Lower leg skin (tissue), 4 donors: Measurements from ENCODE around the gene ARSB. TPM values are rescaled to one million over a fixed set of nuclear protein-coding genes. Genes with fewer than 3 reads are reported as not detected.

Experiments used
- DNase-seq, 2 donors: peaks; one replicate each; pipeline ENCODE4 v3.0.0-alpha.2; 2019; ENCODE audit warnings: low spot score in 2 of 2
- H3K4me3 ChIP-seq: fragments of 200-600 bp; sonication (generic); 2 replicates; pipeline ENCODE4 v1.5.1; 2017; ENCODE audit warnings: mild to moderate bottlenecking, low read depth; ENCODE audit not compliant: poor library complexity, severe bottlenecking
- CTCF ChIP-seq, 3 donors: fragments of 450-650 bp; IDR thresholded peaks; one replicate each; pipeline ENCODE4 v1.5.1; 2016; ENCODE audit warnings: antibody characterized with exemption in 3 of 3, mild to moderate bottlenecking in 3 of 3, moderate library complexity in 2 of 3
- POLR2A ChIP-seq, 2 donors: fragments of 450-650 bp; IDR thresholded peaks; one replicate each; pipeline ENCODE4 v1.6.1; 2016 to 2017; ENCODE audit warnings: antibody characterized with exemption in 2 of 2, mild to moderate bottlenecking in 1 of 2, moderate library complexity in 1 of 2
- WGBS, 2 donors: methylation state at CpG; one replicate each; pipeline ENCODE4 v1.1.5; 2018; 5-methylcytosine and 5-hydroxymethylcytosine counted together
- intact Hi-C: fragments of 100-400 bp; cut with DNase I; formaldehyde crosslinking; loops from one replicate; pipeline ENCODE4 v1.15.0; 2023; ENCODE audit warnings: low total_unique reads
- total RNA-seq, 4 donors: library from RNA; depleted of rRNA; stranded (reverse); fragments of >200 nt; gene quantifications; one replicate each; pipeline ENCODE4 v1.1.0, GENCODE V29; 2016

The ARSB gene
- total RNA-seq, 4 donors from 2014 or later, result 2.0 to 5.5 (median 2.4) TPM

GRCh38 chr5:78787783-78788182, 197.3 kb downstream of the ARSB start:
- TF ChIP-seq POLR2A (IDR thresholded peaks at IDR 0.05), result no peak
- no peak for TF ChIP-seq CTCF (IDR thresholded peaks at IDR 0.05)
- 54 to 63% methylated on average over 7 of the region's 7 CpGs for WGBS, 2 donors
- no peak overlapping the region for H3K4me3 ChIP-seq
- no peak for DNase-seq
- intact Hi-C loops, result no loop called here

- no peak for DNase-seq
- H3K4me3 ChIP-seq, result no peak overlapping the region
- intact Hi-C loops, result no loop called here
- TF ChIP-seq POLR2A (IDR thresholded peaks at IDR 0.05), result no peak
- no peak for TF ChIP-seq CTCF (IDR thresholded peaks at IDR 0.05)
- WGBS, 2 donors, result 92 to 96% methylated on average over 1 of the region's 1 CpG
Measured at GRCh38 chr5:78785454-78785853, 199.7 kb downstream of the ARSB start.

GRCh38 chr5:78783434-78784130, 201.5 kb downstream of the ARSB start:
- no peak overlapping the region for H3K4me3 ChIP-seq
- 72 to 82% methylated on average over 2 of the region's 2 CpGs for WGBS, 2 donors
- no peak for DNase-seq
- intact Hi-C loops, result no loop called here
- TF ChIP-seq CTCF (IDR thresholded peaks at IDR 0.05), result no peak
- no peak for TF ChIP-seq POLR2A (IDR thresholded peaks at IDR 0.05)

- intact Hi-C loops, result no loop called here
- TF ChIP-seq POLR2A (IDR thresholded peaks at IDR 0.05) (no peak), CTCF (IDR thresholded peaks at IDR 0.05) (no peak)
- no peak for DNase-seq
- WGBS, 2 donors, result 86 to 91% methylated on average over 1 of the region's 1 CpG
- no peak overlapping the region for H3K4me3 ChIP-seq
Measured at GRCh38 chr5:78782728-78783127, 202.4 kb downstream of the ARSB start.

GRCh38 chr5:78781611-78782286, 203.4 kb downstream of the ARSB start:
- no peak overlapping the region for H3K4me3 ChIP-seq
- no peak for TF ChIP-seq POLR2A (IDR thresholded peaks at IDR 0.05)
- no peak for TF ChIP-seq CTCF (IDR thresholded peaks at IDR 0.05)
- intact Hi-C loops, result no loop called here
- 73 to 76% methylated on average over 7 of the region's 7 CpGs for WGBS, 2 donors
- no peak for DNase-seq
